Activated CD4-positive, alpha-beta T cell treated with anti-CD3 and anti-CD28 coated beads, Interleukin-2, amount 50 U/mL, for 24 hours (primary cell): Measurements from ENCODE around the gene OPRD1.

Source experiments
- DNase-seq, 2 donors: peaks; one replicate each; pipeline ENCODE4 v3.0.0-alpha.2; 2020; ENCODE audit warnings: low read depth in 1 of 2, low spot score in 1 of 2

The OPRD1 gene

DNA sequence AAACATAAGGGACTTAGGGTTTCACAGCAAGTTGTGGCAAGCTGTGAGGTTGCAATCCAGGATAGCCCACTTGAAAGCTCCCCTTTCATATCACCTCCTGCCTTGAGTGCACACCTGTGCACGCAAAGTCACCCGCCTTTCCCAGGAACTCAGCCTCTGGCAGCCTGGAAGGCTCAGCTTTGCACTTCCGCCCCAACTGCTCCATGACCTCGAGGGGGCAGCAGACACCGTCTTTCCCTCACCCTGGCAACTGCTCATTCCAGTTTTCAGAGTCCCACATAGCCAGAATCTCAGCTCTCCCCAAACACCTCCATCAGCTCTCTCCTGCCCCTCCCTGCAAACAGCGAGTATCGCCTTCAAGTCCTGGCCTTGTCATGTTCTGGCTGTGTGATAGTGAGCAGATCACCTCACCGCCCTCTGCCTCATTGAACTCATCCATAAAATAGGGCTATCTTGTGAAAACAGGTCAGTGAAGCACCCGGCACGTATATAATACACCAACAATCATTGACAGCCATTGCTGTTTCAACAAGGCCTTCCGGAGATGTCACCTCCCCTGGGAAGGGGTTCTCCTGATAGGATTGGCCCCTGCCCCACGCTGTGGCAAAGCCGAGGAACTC lies 70.1 kb downstream of the OPRD1 start:
- DNase-seq, result peak; percentile 57 to 80

DNA sequence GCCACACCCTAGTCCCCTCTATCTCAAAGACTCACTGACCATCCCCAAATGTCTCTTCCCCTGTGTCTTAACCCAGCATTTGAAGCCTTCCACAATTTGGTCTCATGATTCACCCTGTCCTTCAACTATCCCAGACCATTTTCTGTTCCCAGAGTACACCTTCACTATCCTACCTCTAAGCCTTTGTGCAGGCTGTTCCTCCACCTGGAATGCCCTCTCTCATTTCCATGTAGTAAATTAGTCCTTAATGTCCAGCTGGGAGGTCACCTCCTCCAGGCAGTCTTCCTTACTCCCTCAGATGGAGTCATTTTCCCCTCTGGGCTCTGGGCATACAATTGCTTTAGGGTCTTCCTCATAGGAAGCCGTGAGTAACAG lies 71.3 kb downstream of the OPRD1 start:
- DNase-seq, result no peak

DNA sequence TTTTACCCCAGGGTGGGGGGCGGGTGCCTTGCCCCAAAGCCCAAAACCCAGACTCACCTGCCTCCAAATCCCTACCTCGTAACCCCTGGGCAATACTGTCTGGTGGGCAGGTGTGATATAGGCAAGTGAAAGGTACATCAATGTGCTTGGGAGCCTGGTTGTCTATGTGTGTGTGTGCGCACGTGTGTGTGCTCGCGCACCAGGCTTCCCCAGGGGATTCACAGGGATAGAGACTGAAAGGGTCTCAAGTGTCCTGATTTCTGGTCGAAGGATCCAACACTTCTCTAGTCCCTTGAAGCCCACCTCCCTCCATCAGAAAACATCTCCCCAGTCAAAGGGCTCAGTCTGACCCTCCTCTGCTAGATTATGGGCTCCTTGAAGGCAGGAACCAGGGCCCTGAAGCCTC lies 73.5 kb downstream of the OPRD1 start:
- peak in 1 of 2 donors; percentile 7 for DNase-seq

DNA sequence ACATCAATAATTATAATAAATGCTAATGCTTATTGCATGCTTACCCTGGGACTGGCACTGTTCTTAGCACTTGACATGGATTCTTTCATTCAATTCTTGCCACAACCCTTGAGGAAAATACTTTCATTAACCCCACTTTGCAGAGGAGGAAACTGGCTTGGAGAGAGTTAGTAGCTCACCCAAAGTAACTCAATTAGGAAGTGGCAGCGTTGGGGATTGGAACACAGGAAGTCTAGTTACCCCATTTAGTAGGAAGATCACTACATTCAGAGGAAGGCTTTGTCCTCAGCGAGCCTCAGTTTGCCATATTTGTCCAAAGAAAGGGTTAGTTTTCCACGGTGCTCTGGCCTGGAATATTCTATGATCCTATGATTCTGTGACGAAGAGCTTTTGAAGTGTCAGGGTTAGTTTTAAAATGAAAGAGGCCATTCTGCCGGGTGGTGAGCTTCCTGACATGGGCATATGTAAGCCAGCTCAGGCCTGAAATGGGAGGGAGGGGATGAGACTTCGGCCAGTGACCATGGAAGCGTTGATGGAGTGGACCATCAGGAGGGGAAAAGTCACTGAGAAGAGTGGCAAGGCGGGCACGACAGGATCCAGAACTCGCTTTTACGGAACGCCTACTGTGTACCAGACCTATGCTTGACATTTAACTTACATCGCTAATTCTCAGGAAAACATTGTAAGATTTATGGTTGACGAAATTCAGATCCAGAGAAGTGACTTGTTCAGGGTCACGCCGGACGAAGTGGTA lies 74.2 kb downstream of the OPRD1 start:
- DNase-seq, result no peak

DNA sequence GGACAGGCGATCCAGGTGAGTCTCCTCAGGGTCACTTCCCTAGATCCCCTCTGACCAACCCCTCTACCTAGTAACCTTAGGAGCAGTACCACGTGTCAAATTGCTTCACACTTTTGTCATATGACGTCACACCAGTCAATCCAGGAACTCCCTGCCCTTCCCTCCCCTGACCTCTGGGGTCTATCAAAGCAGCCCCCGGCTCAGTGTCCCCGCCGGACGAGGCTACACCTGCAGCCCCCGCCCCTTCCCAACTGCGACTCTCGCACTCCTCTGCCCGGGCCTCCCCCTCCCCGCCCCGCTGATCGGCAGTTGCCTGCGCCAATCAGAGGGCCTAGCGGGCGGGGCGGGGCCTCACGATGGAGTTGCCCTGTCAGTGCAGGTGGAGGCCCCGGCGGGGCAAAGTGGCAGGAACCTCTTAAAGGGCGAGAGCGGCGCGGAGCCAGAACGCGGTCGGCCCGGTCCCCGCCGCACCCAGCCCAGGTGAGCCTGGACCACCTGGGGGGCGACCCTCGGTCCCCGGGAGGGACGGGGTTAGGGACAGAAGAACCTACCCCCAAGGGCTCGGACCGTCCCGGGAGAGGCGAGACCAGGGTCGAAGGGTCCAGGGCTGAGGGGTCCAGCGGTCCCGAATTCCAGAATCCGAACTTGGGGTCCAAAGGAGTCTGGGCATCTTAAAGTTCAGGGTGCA lies 74.9 kb downstream of the OPRD1 start:
- DNase-seq, result peak; percentile 85 to 90

DNA sequence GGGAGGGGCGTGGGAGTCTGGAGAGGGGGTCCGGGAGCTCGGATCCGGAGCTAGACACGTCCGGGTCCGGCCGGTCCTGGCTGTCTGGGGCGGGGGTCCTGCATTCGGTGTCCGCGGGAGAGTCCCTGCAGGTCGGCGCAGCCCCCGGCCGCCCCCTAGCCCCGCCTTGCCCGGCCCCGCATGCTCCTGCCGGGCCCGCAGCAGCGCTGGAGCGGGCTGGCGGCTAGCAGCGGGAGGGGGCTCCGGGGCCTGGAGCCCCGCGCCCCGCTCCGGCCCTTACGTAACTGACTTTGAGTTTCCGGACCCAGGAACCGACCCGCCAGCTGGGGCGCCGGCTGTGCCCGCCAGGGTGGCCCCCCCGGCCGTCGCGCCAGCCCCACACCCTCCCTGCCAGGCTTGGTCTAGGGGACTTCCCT lies 75.5 kb downstream of the OPRD1 start:
- peak in 1 of 2 donors; percentile 13 for DNase-seq

DNA sequence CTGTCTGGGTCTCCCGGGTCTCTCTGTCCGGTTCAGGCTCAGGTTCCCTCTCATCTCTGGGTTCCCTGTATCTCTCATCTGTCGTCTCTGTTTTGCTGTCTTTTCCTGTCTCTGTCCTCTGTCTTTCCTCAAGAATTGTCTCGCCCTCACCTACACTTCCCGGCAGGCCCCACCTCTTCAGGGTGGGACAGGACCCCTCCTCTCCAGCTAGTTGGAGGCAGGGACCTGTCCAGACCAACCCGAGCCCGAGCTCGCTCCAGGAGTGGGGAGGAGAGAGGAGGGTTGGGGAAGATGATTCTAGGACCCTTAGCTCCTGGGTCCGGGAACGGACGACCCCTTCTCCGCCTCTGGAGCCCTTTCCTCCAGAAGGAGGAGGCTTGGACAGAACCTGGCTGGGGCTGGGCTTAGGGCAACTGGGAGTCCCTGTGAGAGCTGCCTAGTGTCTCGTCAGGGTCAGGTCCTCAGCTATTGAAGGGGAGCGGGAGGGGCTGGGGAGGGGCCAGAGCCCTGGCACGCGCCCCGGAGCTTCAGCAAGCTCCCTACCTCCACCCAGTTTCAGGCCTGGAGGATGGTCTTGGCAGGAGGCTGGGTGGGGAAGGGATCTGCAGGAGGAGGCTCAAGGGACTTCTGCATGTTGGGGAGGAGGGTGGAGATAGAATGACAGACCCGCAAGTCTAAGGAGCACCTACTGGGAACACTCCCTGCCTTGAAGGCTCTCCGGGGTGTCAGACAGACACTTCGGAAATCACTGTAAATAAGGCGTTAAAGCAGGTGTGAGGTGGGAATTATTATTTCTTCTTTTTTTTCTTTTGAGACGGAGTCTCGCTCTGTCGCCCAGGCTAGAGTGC lies 76.1 kb downstream of the OPRD1 start:
- no peak for DNase-seq

DNA sequence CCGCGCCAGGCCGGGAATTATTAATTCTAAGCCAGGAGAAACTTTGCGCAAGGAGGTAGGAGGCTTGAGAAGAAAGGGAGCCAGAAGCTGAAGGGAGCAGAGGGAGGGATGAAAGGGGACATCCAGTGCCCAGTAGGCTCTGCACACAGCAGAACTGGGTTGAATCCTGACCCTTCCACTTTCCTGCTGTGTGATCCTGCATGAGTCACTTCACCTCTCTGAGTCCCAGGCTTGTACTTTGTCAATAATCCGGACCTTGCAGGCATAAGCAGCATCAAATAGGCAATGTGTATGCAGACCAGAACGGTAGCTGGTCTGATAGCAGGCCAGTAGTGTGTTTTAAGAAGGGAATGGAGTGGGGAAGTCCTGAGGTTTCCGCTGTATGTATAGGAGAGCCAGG lies 76.9 kb downstream of the OPRD1 start:
- no peak for DNase-seq

DNA sequence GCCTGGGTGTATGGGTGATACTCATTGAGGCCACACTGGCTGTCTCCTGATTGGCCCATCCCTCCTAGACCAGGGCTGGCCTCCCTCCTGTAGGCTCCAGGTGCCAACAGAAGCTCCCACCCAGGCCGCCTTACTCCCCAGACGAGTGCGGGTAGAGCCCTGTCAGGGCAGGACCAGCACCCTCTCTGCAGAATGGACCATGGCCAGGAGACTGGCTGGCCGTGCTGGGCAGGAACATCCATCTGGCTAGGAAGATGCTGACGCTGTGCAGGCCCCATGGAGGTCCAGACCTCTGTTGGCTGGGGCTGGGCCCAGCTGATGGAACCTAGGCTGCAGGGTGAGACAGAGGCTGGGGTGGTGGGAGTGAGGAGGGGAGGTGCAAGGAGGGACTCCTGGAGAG lies 77.4 kb downstream of the OPRD1 start:
- DNase-seq, result no peak

DNA sequence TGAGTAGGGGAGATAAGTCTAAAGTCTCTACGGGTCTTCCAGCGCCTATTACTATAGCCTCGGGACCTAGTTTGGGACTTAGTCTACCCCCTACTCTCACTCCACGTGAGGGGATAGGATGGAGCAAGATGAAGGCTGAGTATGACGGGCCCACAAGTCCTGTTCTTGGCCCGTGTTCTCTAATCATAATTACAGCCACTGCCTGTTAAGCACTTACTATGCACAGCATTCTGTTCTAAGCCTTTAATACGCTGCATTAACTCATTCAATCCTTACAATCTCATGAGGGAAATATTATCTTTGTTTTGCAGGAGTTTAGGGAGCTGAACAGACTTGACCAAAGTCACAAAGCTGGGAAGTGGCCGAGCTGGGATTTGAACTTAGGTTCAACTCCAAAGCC lies 78.5 kb downstream of the OPRD1 start:
- DNase-seq, result no peak

DNA sequence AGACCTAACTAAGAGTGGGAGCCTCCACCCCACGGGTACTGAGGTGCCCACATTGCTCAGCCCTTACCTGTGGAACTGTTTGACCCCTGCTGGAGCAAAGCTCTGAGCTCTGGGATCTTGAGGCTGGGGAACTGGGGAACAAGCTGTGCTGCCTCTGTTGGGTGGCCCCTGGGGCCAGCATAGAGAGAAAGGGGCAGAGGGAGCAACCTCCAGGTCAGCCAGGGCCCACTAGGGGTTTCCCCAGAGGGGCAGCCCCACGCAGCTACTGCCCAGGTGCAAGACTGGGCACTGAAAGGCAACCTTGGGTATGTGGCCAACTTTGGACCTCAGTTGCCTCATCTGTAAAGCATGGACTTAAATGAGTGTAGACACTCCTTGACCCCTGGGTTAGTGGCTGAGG lies 78.9 kb downstream of the OPRD1 start:
- no peak for DNase-seq

DNA sequence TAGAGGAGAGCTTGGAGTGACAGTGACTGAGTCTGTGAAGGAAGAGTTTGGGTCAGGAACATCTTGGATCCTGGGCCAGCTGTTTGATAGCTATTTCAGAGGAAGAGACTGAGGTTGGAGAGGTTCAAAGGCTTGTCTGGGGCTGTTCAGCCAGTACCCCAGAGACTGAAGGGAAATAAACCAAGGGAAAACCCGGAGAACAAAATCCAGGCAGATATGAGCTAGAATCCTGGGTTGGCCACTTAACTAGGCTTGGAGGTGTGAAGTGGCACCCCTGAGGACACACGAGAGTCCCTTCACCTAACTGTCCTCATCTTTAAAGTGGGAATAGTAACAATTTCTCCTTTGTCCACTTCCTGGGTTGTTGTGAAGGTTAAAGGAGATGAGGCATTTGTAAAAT lies 79.3 kb downstream of the OPRD1 start:
- DNase-seq, result no peak

DNA sequence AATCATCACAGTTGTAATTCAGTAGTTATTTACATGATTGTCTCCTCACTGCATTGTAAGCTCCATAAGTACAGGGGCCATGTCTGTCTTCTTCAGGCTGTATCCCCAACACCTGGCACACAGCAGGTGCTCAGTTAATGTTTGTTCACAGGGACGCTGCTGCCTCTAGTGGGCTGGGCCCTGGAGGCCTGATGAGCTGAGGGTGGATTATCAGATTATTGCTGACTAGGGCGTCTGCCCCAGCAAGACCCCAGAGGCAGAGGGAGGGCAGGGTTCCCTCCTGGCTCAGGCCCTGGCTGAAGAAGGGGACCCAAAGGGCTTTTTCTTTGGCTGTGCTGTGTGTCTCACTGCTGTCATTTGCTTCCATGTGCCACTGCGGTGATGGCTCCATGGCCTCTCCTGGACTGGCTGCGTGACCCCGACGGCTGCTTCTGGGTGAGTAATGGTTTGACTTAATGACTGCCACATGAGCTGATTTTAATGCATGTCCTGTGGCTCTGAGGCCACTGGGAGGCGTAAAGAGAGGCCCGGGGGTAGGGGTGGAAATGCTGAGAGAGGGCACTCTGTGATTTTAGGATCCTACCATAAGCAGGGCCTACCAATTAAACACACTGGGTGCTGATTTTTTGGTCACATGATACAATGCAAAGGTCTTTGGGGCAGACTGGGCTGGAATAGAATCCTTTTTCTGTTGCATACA lies 81.6 kb downstream of the OPRD1 start:
- DNase-seq, result no peak

DNA sequence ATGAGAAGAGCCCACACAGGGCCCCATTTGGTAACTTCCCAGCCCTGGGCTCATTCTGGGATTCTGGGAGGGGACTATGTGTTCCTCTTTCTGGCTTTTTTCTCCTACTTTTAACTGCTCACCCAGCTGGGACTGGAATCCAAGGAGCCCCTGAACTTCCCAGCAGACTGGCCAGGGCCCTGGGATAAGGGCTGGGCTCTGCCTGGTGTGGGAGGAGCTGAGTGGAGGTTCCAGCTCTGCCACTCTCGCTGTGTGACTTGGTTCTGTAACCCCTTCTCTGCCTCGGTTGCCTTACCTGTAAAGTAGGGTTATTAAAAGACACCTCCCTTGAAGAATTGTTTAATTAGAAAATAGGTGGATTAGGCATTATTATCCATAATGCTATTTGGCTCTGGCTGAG lies 82.8 kb downstream of the OPRD1 start:
- DNase-seq, result no peak

DNA sequence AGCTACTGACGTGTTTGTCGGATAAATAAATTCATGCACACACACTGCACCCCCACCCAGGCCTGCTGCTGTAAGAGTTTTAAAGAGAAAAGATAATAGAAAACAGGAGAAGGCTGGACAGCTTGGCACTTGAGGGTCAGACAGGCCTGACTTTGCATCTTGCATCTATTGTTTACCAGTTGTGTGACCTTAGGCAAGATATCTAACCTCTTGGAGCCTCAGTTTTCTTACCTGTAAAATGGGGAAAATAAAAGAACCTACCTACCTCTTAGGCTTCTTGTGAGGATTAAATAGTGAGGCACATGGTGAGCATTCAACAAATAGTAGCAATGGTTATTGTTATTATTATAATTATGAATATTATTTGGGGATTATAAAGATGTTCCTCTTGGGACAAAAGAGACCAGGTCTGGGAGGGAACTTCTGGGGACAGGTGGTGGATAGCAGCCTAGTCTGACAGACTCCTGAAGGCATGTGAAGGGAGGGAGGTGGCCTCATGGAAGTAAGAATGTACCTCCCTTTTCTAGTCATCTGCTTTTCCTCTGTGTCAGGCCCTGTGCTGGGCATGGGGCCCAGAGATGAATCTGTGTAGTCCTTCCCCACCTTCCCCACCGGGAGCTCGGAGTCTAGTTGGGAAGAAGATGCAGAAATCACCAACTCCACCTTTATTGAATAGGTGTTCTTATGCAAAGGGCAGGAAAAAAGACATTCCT lies 84.1 kb downstream of the OPRD1 start:
- no peak for DNase-seq

DNA sequence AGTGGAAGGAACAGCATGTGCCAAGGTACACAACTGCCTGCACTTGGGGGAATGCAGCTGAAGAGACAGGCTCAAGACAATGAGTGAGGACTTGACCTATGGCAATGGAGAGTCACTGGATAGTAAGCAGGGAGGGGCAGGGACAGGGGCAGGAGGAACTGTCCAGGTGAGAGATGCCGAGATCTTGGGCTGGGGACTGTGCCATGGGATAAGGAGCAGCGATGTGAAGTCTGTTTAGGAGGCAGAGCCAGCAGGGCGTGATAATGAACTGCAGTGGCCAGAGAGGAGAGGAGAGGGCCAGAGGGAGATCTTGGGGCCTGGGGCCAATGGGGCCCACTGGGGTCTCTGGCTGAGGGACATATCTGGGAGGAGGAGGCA lies 84.6 kb downstream of the OPRD1 start:
- DNase-seq, result no peak

DNA sequence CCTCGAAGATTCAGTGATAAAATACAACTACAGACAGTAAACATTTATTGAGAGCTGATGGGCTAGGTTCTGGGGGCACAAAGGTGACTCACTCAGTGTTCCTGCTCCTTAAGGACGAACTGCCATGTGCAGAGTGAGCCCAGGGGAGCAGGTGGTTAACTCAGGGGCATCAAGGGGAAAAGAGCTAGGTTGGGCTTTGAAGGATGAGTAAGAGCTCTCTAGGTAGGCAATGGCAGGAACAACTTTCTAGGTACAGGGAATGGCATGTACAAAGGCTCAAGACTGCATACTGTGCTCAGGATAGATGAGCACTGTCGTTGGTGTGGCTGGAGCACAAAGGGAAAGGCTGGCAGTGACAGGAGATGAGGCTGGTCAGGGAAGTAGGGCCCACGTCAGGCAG lies 85.8 kb downstream of the OPRD1 start:
- DNase-seq, result no peak

DNA sequence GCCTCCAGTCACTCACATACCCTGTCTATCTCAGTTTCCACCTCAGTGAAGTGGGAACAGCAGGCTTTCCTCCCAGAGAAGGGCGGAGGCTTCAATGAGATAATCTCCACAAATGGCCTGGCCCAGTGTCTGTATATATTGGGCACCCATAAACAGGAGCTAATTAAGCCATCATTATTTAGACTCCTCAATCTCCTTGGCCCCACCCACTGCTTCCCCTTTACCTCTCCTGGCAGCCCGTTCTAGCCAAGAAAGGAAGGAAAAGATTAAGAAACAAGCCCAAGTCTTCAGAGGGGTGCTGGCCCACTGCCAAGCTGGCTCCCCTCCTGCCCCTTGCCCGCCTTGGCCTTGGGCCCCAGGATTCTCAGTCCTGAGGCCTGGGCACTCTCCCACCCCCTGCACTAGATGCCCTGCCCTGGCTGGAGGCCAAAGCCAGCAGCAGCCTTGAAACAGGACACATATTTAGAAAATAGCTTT lies 86.5 kb downstream of the OPRD1 start:
- no peak for DNase-seq

DNA sequence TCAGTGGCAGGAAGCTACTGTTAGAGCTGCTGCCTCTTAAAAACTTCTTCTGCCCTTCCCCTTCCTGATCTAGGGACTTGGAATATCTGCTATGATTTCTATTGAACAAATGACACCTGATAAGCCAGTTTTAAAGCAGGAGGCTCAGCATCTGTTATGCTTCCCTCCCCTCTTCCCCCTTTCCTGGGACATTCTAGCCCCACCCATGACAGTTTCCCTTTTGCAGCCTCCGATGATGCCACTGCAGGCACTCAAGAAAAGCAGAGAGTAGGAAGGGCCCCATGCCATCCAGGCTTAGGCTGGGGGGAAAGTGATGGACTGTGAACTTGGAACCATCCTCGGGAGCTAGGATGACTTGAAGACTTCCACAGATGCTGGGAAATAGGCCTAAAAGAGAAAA lies 87.3 kb downstream of the OPRD1 start:
- no peak for DNase-seq

DNA sequence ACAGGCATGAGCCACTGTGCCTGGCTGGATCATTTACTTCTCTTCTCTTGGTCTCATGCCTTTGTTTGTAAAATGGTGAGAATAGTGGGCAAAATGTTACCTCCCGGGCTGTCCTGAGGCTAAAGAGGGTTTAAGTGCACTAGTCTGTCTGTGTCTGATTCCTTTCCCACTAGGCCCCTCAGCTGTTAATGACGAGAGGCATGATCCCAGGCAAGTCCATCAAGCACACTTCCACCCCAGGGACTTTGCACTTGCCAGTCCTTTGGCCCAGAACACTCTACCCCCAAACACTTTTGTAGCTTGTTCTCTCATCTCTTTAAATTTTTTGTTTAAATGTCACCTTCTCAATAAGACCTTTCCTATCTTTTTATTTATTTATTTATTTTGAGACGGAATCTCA lies 88.6 kb downstream of the OPRD1 start:
- no peak for DNase-seq
